Body of pancreas (tissue), 4 donors: Measurements from ENCODE around the gene MAGI1. TPM values are rescaled to one million over a fixed set of nuclear protein-coding genes. Genes with fewer than 3 reads are reported as not detected.

Experiments used
- ATAC-seq: fragments of 150-250 bp; one replicate; pipeline ENCODE4 v1.9.1; 2016
- DNase-seq, 4 donors: peaks; one replicate each; pipeline ENCODE4 v3.0.0-alpha.2; 2019
- H3K27ac ChIP-seq, 4 donors: fragments of 200-600 bp; sonication (generic); 1 replicate in 3 of 4; 2 replicates in 1 of 4; pipeline versions ENCODE4 v1.5.1 to v1.6.1; 2016 to 2019; ENCODE audit warnings: mild to moderate bottlenecking in 1 of 4, mixed read lengths in 1 of 4, moderate library complexity in 1 of 4
- H3K27me3 ChIP-seq, 2 donors: fragments of 200-600 bp; sonication (generic); one replicate each; pipeline ENCODE4 v1.6.0; 2016; ENCODE audit warnings: mild to moderate bottlenecking in 1 of 2
- H3K36me3 ChIP-seq, 2 donors: fragments of 200-600 bp; sonication (generic); replicated peaks in 1 of 2; 2 replicates each; pipeline ENCODE4 v1.5.1; 2016; ENCODE audit warnings: low read depth in 2 of 2; ENCODE audit not compliant: insufficient read depth in 1 of 2
- H3K4me1 ChIP-seq: fragments of 200-600 bp; sonication (generic); one replicate; pipeline ENCODE4 v1.6.0; 2016
- H3K4me3 ChIP-seq, 2 donors: fragments of 200-600 bp; sonication (generic); 1 replicate in 1 of 2; 2 replicates in 1 of 2; pipeline ENCODE4 v1.5.1; 2016 to 2019
- H3K9me3 ChIP-seq, 3 donors: fragments of 200-600 bp; sonication (generic); 1 replicate in 2 of 3; 2 replicates in 1 of 3; pipeline ENCODE4 v1.5.1; 2016
- CTCF ChIP-seq, 7 experiments: fragments of 450-650 bp in 4 of 7; fragments of 200-600 bp in 3 of 7; sonication (generic) in 3 of 7; IDR thresholded peaks; one replicate each; pipeline ENCODE4 v1.5.1; 2016 to 2019; ENCODE audit warnings: antibody characterized with exemption in 7 of 7
- POLR2A ChIP-seq, 3 donors: fragments of 450-650 bp; IDR thresholded peaks; one replicate each; pipeline ENCODE4 v1.6.1; 2016; ENCODE audit warnings: antibody characterized with exemption in 3 of 3, mild to moderate bottlenecking in 2 of 3
- WGBS, 2 donors: methylation state at CpG; one replicate each; pipeline ENCODE4 v1.1.5; 2017; 5-methylcytosine and 5-hydroxymethylcytosine counted together
- intact Hi-C: fragments of 100-400 bp; cut with DNase I; formaldehyde crosslinking; loops from one replicate; pipeline ENCODE4 v1.15.1; 2023
- total RNA-seq, 2 donors: library from RNA; depleted of rRNA; stranded (reverse); fragments of >200 nt; gene quantifications; one replicate each; pipeline ENCODE4 v1.1.0, GENCODE V29; 2016

The MAGI1 gene
- total RNA-seq, 2 donors from 2014 or later = 44.2 to 63.6 TPM

GRCh38 chr3:66023738-66024385, 14.9 kb downstream of the MAGI1 start:
- intact Hi-C loops = no loop called here
- Histone ChIP-seq H3K4me3 (no peak overlapping the region), H3K36me3 (no peaks in the 10 kb centered on the region), H3K27ac (no peak overlapping the region), H3K4me1 (peaks cover 39% of the 10 kb centered on the region), H3K9me3 (no peaks in the 10 kb centered on the region), H3K27me3 (no peaks in the 10 kb centered on the region)
- 79 to 87% methylated on average over 3 of the region's 3 CpGs for WGBS, 2 donors
- DNase-seq (no peak), ATAC-seq (no peak)
- no peak for TF ChIP-seq POLR2A (IDR thresholded peaks at IDR 0.05)
- TF ChIP-seq CTCF (IDR thresholded peaks at IDR 0.05) = no peak

- H3K27ac ChIP-seq = no peak overlapping the region
- intact Hi-C loops = no loop called here
- H3K4me1 ChIP-seq = peaks cover 45% of the 10 kb centered on the region
- no peaks in the 10 kb centered on the region for H3K36me3 ChIP-seq
- ATAC-seq (no peak), DNase-seq (no peak)
- 51 to 66% methylated on average over 2 of the region's 2 CpGs for WGBS, 2 donors
- TF ChIP-seq POLR2A (IDR thresholded peaks at IDR 0.05) = no peak
- no peak for TF ChIP-seq CTCF (IDR thresholded peaks at IDR 0.05)
- H3K4me3 ChIP-seq = no peak overlapping the region
- H3K27me3 ChIP-seq = no peaks in the 10 kb centered on the region
- no peaks in the 10 kb centered on the region for H3K9me3 ChIP-seq
Measured at GRCh38 chr3:66023229-66023628, 15.5 kb downstream of the MAGI1 start.

GRCh38 chr3:66021731-66022131, 17.0 kb downstream of the MAGI1 start:
- no peaks in the 10 kb centered on the region for H3K36me3 ChIP-seq
- ATAC-seq = peak; percentile 69
- TF ChIP-seq CTCF (IDR thresholded peaks at IDR 0.05) (no peak), POLR2A (IDR thresholded peaks at IDR 0.05) (no peak)

GRCh38 chr3:66019896-66020295, 18.8 kb downstream of the MAGI1 start:
- 38 to 57% methylated on average over 8 of the region's 8 CpGs for WGBS, 2 donors
- H3K27me3 ChIP-seq = no peaks in the 10 kb centered on the region
- TF ChIP-seq CTCF (IDR thresholded peaks at IDR 0.05) (no peak), POLR2A (IDR thresholded peaks at IDR 0.05) (no peak)
- intact Hi-C loops = no loop called here
- H3K9me3 ChIP-seq = no peaks in the 10 kb centered on the region
- H3K4me3 ChIP-seq = no peak overlapping the region
- ATAC-seq (peak; percentile 22), DNase-seq (peak in 2 of 4 donors; percentile 26 to 28)
- H3K4me1 ChIP-seq = peaks cover 57% of the 10 kb centered on the region
- no peaks in the 10 kb centered on the region for H3K36me3 ChIP-seq
- H3K27ac ChIP-seq = no peak overlapping the region

More at GRCh38 chr3:66021731-66022131, 17.0 kb downstream of the MAGI1 start:
- 28 to 50% methylated on average over 4 of the region's 4 CpGs for WGBS, 2 donors
- H3K9me3 ChIP-seq = no peaks in the 10 kb centered on the region
- H3K4me1 ChIP-seq = peaks cover 57% of the 10 kb centered on the region
- no peak overlapping the region for H3K4me3 ChIP-seq
- intact Hi-C loops = no loop called here
- H3K27ac ChIP-seq = peak overlapping the region; percentile 19 to 67 (median 59)
- peak; percentile 41 to 68 (median 54) for DNase-seq
- no peaks in the 10 kb centered on the region for H3K27me3 ChIP-seq
